GM18526 (cell line): ENCODE data around the gene NARF.

Source experiments
- POLR2A ChIP-seq: IDR thresholded peaks from 3 replicates; pipeline ENCODE4 v1.6.1; 2011; ENCODE audit not compliant: insufficient read length; ENCODE audit errors: extremely low read depth

NARF gene

GRCh38 chr17:82458179-82458884, at the start of gene NARF:
NARF (plus strand) TSS chr17:82458741; CDS start chr17:82458804, 63 bp downstream.
- peak; percentile 77 for TF ChIP-seq POLR2A

- TF ChIP-seq POLR2A: no peak
Observed at GRCh38 chr17:82408938-82409318, 49.6 kb upstream of the NARF start.

GRCh38 chr17:82410014-82410716, 48.4 kb upstream of the NARF start:
- TF ChIP-seq POLR2A: no peak

- TF ChIP-seq POLR2A: no peak
Observed at GRCh38 chr17:82411396-82412053, 47.0 kb upstream of the NARF start.

- no peak for TF ChIP-seq POLR2A
Observed at GRCh38 chr17:82412535-82413520, 45.7 kb upstream of the NARF start.

- TF ChIP-seq POLR2A: no peak
Observed at GRCh38 chr17:82414548-82415281, 43.8 kb upstream of the NARF start.

- no peak for TF ChIP-seq POLR2A
Observed at GRCh38 chr17:82415336-82415735, 43.2 kb upstream of the NARF start.

- TF ChIP-seq POLR2A: no peak
Observed at GRCh38 chr17:82415786-82416185, 42.8 kb upstream of the NARF start.

GRCh38 chr17:82416264-82416663, 42.3 kb upstream of the NARF start:
- no peak for TF ChIP-seq POLR2A

GRCh38 chr17:82416771-82417170, 41.8 kb upstream of the NARF start:
- no peak for TF ChIP-seq POLR2A

- peak; percentile 78 for TF ChIP-seq POLR2A
Observed at GRCh38 chr17:82418001-82418986, 40.2 kb upstream of the NARF start, which contains the start of the genes HEXD and OGFOD3. HEXD (plus strand) TSS chr17:82418347; CDS start chr17:82419800, 1,453 bp downstream. OGFOD3 (minus strand) TSS chr17:82418586; CDS start chr17:82418485, 101 bp downstream.

GRCh38 chr17:82419540-82419939, 39.0 kb upstream of the NARF start:
- no peak for TF ChIP-seq POLR2A
